MG63 (cell line): ENCODE measurements around the gene FOXO6. TPM values are rescaled to one million over a fixed set of nuclear protein-coding genes. Genes with fewer than 3 reads are reported as not detected.
A peak's percentile ranks its signal among the peaks of the same experiment; 100 is the strongest.

Source experiments
- DNase-seq: peaks from one replicate; pipeline ENCODE4 v3.0.0-alpha.2; 2020
- H3K27me3 ChIP-seq: fragments of 250-450 bp; sonication (Bioruptor Pico); 2 replicates; pipeline ENCODE4 v1.5.1; 2020; ENCODE audit warnings: mild to moderate bottlenecking, moderate library complexity
- H3K36me3 ChIP-seq: fragments of 250-450 bp; sonication (Bioruptor Pico); 2 replicates; pipeline ENCODE4 v1.5.1; 2020; ENCODE audit warnings: mild to moderate bottlenecking, moderate library complexity
- H3K4me3 ChIP-seq: fragments of 250-450 bp; sonication (Bioruptor Pico); 2 replicates; pipeline ENCODE4 v1.5.1; 2020; ENCODE audit warnings: mild to moderate bottlenecking, moderate library complexity
- H3K9me3 ChIP-seq: fragments of 250-450 bp; sonication (Bioruptor Pico); 2 replicates; pipeline ENCODE4 v1.5.1; 2020; ENCODE audit warnings: mild to moderate bottlenecking, moderate library complexity
- total RNA-seq: library from RNA; depleted of rRNA; stranded (reverse); fragments of >200 nt; shearing (Covaris generic); gene quantifications from 2 replicates; pipeline ENCODE4 v1.2.3, GENCODE V29; 2014; ENCODE audit warnings: low replicate concordance

FOXO6 gene
- total RNA-seq, 1 experiment from 2014 or later, result not detected

- Histone ChIP-seq H3K9me3 (no peaks in the 10 kb centered on the region), H3K27me3 (peaks cover 4% of the 10 kb centered on the region; the same call in 1 of the 2 replicates), H3K36me3 (no peaks in the 10 kb centered on the region), H3K4me3 (no peak overlapping the region)
- DNase-seq, result peak; percentile 97
Observed at GRCh38 chr1:41359211-41360073, 1.8 kb upstream of the FOXO6 start.

DNA sequence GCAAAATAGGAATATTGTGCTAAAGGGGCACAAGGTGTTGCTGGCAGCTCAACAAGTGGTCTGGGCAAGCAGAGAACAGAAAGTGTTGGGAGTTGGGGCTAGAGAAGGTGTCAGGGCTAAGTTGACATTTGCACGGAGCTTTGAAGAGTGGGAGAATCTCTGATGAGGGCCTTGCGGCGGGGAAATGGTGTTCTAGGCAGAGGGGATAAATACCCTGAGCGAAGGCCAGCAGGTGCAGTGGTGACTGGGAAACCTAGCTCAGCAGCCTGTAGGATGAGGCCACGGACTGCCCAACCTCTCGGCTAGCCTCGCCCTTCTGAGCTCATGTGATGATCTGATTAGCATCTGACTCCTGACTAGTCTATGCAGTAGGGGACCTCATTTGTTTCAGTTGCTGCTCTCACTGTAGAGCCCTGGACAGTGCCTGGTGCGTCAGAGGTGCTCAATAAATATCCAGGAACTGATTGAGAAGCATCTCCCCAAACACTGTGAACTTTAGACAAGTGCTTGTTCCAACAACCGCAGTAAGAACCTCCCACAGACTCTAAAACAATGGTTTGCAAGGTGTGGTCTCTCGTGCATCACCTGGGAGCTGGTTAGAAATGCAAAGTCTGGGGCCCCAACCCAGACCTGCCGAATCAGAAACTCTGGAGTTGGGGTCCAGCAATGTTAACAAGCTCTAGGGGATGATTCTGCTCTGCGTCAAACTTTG lies 1.0 kb upstream of the FOXO6 start:
- Histone ChIP-seq H3K9me3 (no peaks in the 10 kb centered on the region), H3K36me3 (no peaks in the 10 kb centered on the region), H3K27me3 (peaks cover 4% of the 10 kb centered on the region; the same call in 1 of the 2 replicates), H3K4me3 (peak overlapping the region; percentile 42)
- no peak for DNase-seq

- DNase-seq, result no peak
- no peaks in the 10 kb centered on the region for H3K36me3 ChIP-seq
- no peaks in the 10 kb centered on the region for H3K9me3 ChIP-seq
- H3K4me3 ChIP-seq, result peak overlapping the region; percentile 22; the same call in 1 of the 2 replicates
- H3K27me3 ChIP-seq, result peaks cover 4% of the 10 kb centered on the region; the same call in 1 of the 2 replicates
Observed at GRCh38 chr1:41361495-41362356, 492 bp downstream of the FOXO6 start.

GRCh38 chr1:41362357-41362721 lies 1.1 kb downstream of the FOXO6 start:
- DNase-seq, result no peak
- H3K9me3 ChIP-seq, result no peaks in the 10 kb centered on the region
- no peaks in the 10 kb centered on the region for H3K36me3 ChIP-seq
- H3K4me3 ChIP-seq, result no peak overlapping the region
- H3K27me3 ChIP-seq, result peaks cover 4% of the 10 kb centered on the region; the same call in 1 of the 2 replicates

- Histone ChIP-seq H3K9me3 (no peaks in the 10 kb centered on the region), H3K4me3 (no peak overlapping the region), H3K27me3 (peaks cover 4% of the 10 kb centered on the region; the same call in 1 of the 2 replicates), H3K36me3 (no peaks in the 10 kb centered on the region)
- DNase-seq, result no peak
Observed at GRCh38 chr1:41362749-41363590, 1.7 kb downstream of the FOXO6 start.

DNA sequence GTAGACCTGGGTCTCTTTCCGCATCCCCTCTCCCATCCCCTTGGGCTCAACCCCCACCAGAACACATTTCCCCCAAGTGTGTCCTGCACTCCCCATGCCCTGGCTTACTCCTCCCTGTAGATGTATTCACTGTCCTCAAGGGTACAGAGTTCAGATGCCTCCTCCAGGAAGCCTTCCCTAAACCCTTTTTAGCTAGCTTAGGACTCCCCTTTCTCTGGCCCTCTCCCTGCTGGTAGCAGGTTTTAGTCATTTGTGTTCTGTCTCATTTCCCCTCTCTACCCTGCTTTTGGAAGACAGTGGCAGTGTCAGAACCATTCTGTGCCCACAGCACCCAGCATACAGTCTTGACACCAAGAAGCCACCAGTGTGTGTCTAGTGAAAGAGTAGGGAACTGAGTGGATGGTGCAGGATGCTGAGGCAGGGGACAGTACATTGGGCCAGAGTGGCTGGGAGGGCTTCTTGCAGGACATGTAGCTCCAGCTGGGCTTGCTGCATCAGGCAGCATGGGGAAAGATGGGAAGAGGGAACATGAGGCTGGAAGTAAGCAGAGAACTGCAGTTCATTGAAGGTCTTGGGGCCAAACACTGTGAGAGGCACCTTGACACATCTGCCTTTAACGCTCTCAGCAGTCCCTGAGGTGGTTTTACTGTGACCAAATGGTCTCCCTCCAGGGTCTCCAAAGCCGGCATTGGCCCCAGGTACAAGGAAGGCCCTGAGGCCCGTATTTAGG lies 2.5 kb downstream of the FOXO6 start:
- Histone ChIP-seq H3K9me3 (no peaks in the 10 kb centered on the region), H3K27me3 (peaks cover 4% of the 10 kb centered on the region; the same call in 1 of the 2 replicates)
- no peak for DNase-seq

GRCh38 chr1:41364442-41365319 lies 3.4 kb downstream of the FOXO6 start:
- no peak for DNase-seq
- Histone ChIP-seq H3K4me3 (no peak overlapping the region), H3K9me3 (no peaks in the 10 kb centered on the region), H3K36me3 (no peaks in the 10 kb centered on the region), H3K27me3 (peaks cover 4% of the 10 kb centered on the region; the same call in 1 of the 2 replicates)

More for the DNA sequence above, 2.5 kb downstream of the FOXO6 start:
- Histone ChIP-seq H3K4me3 (no peak overlapping the region), H3K36me3 (no peaks in the 10 kb centered on the region)

DNA sequence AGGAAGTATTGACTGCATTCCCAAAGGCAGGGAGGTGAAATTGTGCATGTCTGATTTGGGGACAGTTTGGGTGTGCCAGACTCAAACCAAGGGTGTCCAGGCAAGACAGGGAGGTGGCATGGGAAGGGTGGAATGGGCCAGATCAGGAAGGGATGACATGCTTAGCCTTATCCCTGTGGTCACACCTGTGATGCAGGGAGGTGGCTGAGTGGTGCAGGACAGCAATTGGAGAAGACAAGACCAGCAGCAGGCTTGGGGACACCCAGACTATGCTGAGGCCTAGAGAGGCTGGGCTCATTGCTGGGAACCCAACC lies 4.0 kb downstream of the FOXO6 start:
- Histone ChIP-seq H3K4me3 (no peak overlapping the region), H3K9me3 (no peaks in the 10 kb centered on the region), H3K27me3 (peaks cover 4% of the 10 kb centered on the region; the same call in 1 of the 2 replicates), H3K36me3 (no peaks in the 10 kb centered on the region)
- no peak for DNase-seq

GRCh38 chr1:41365772-41366454 lies 4.7 kb downstream of the FOXO6 start:
- H3K36me3 ChIP-seq, result no peaks in the 10 kb centered on the region
- no peak overlapping the region for H3K4me3 ChIP-seq
- no peaks in the 10 kb centered on the region for H3K9me3 ChIP-seq
- H3K27me3 ChIP-seq, result peaks cover 4% of the 10 kb centered on the region; the same call in 1 of the 2 replicates
- no peak for DNase-seq

DNA sequence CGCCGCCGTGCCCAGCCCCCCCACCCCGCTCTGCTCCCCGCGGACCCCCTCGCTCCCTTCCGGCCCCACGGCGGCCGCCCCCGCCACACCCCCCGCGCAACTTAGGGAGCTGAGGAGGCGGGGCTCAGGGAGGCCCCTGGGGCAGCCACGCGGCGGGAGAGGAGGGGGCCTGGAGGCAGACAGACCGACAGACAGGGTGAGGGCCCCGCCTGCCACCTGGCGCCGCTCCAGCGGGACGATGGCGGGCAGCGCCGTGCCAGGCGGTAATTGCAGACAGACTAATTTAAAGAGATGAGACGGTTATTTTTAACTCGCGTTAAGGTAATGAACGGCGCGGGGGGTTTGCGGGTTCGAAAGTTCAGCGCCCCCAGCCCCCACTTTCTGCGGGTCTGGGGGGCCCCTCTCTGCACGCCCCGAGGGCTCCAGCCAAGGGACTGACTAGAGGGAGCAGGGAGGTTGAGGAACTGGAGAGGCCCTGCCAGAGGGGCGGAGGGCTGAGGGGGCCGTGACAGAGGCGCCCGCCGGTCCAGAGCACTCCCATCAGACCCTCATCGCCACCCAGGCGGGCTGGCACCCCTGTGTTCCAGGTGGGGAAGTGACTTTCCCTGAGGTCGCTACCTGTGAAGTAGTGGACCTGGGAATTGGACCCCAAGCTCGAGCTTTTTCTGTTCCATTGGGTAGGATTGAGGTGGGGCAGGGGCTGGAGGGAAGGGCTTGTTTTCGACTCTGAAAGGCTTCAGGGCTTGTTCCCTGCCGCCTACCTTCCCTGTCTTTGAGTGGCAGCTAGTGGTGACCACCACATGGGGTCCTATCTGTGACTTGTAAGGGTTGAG lies 5.4 kb downstream of the FOXO6 start:
- DNase-seq, result no peak
- no peaks in the 10 kb centered on the region for H3K36me3 ChIP-seq
- H3K27me3 ChIP-seq, result peaks cover 4% of the 10 kb centered on the region; the same call in 1 of the 2 replicates
- H3K9me3 ChIP-seq, result no peaks in the 10 kb centered on the region
- H3K4me3 ChIP-seq, result 0 out of 2 replicates have a peak overlapping the region, but pooled peaks have one; percentile 16

- no peaks in the 10 kb centered on the region for H3K9me3 ChIP-seq
- no peak for DNase-seq
- H3K36me3 ChIP-seq, result no peaks in the 10 kb centered on the region
- peaks cover under 1% of the 10 kb centered on the region; the same call in 1 of the 2 replicates for H3K27me3 ChIP-seq
- no peak overlapping the region for H3K4me3 ChIP-seq
Observed at GRCh38 chr1:41367288-41367642, 6.0 kb downstream of the FOXO6 start.

- no peak for DNase-seq
- H3K9me3 ChIP-seq, result no peaks in the 10 kb centered on the region
- H3K4me3 ChIP-seq, result no peak overlapping the region
- H3K36me3 ChIP-seq, result no peaks in the 10 kb centered on the region
- H3K27me3 ChIP-seq, result no peaks in the 10 kb centered on the region
Observed at GRCh38 chr1:41368366-41368765, 7.1 kb downstream of the FOXO6 start.

GRCh38 chr1:41368801-41369200 lies 7.6 kb downstream of the FOXO6 start:
- no peaks in the 10 kb centered on the region for H3K27me3 ChIP-seq
- no peaks in the 10 kb centered on the region for H3K9me3 ChIP-seq
- no peak for DNase-seq
- no peaks in the 10 kb centered on the region for H3K36me3 ChIP-seq
- H3K4me3 ChIP-seq, result no peak overlapping the region
